PC-3 (cell line): ENCODE results near the gene UBAP1L. TPM values are rescaled to one million over a fixed set of nuclear protein-coding genes. Genes with fewer than 3 reads are reported as not detected.
"Not testable (repeated sequence)": the region's sequence is repeated elsewhere in the genome, so short reads cannot be mapped to it uniquely, and the experiment has no call there.

Experiments used
- ATAC-seq: fragments of 200-7000 bp; cut with Tn5 transposase; 2 replicates; pipeline ENCODE4 v1.9.1; 2020; ENCODE audit warnings: mild to moderate bottlenecking, moderate library complexity
- BruUV-seq: library from RNA; stranded (reverse); fragments of 400-500 nt; replicated peaks from 2 replicates; lab custom pipeline; 2021; lab: Mats Ljungman, UMichigan
- CTCF ChIA-PET: fragments of 300-600 bp; sonication (Branson Sonifier 250); formaldehyde crosslinking; loops from one replicate; lab custom pipeline; 2022; ENCODE audit warnings: antibody characterized with exemption; lab: Charles Lee
- POLR2A ChIA-PET: fragments of 300-600 bp; sonication (Branson Sonifier 250); formaldehyde crosslinking; loops from one replicate; lab custom pipeline; 2022; ENCODE audit warnings: antibody characterized with exemption; ENCODE audit not compliant: unreplicated experiment; lab: Charles Lee
- DNase-seq: peaks from one replicate; pipeline ENCODE4 v3.0.0-alpha.2; 2015
- H2AFZ ChIP-seq: fragments of 300-600 bp; sonication (generic); 2 replicates; pipeline ENCODE4 v1.6.0; 2016; ENCODE audit warnings: antibody characterized with exemption, low read length
- H3F3A ChIP-seq: fragments of 300-600 bp; sonication (generic); one replicate; pipeline ENCODE4 v1.6.0; 2017; ENCODE audit warnings: antibody characterized with exemption, low read length, control low read depth, mild to moderate bottlenecking; ENCODE audit not compliant: unreplicated experiment
- H3K27ac ChIP-seq: fragments of 300-600 bp; sonication (generic); 2 replicates; pipeline ENCODE4 v1.5.1; 2016; ENCODE audit warnings: mild to moderate bottlenecking, low read length
- H3K27me3 ChIP-seq: fragments of 300-600 bp; sonication (generic); 2 replicates; pipeline ENCODE4 v1.6.1; 2016; ENCODE audit warnings: low read length, mixed read lengths
- H3K36me3 ChIP-seq: fragments of 300-600 bp; sonication (generic); 2 replicates; pipeline ENCODE4 v1.6.1; 2016; ENCODE audit warnings: low read depth, mixed run types, low read length, mixed read lengths
- H3K4me1 ChIP-seq: fragments of 300-600 bp; sonication (generic); 2 replicates; pipeline ENCODE4 v1.5.1; 2016; ENCODE audit warnings: low read length; ENCODE audit not compliant: insufficient read depth
- H3K4me2 ChIP-seq: fragments of 300-600 bp; sonication (generic); 2 replicates; pipeline ENCODE4 v1.6.0; 2016; ENCODE audit warnings: low read length
- H3K4me3 ChIP-seq: fragments of 300-600 bp; sonication (generic); 2 replicates; pipeline ENCODE4 v1.5.1; 2016; ENCODE audit warnings: mild to moderate bottlenecking, low read length, mixed read lengths
- H3K79me2 ChIP-seq: fragments of 300-600 bp; sonication (generic); 2 replicates; pipeline ENCODE4 v1.6.1; 2017; ENCODE audit warnings: low read length, mixed read lengths
- H3K9ac ChIP-seq: fragments of 300-600 bp; sonication (generic); 2 replicates; pipeline ENCODE4 v1.6.0; 2016; ENCODE audit warnings: mild to moderate bottlenecking, low read length
- H3K9me2 ChIP-seq: fragments of 300-600 bp; sonication (generic); replicated peaks from 2 replicates; pipeline ENCODE4 v1.6.1; 2016; ENCODE audit warnings: mixed run types, low read length, mixed read lengths
- H3K9me3 ChIP-seq: fragments of 300-600 bp; sonication (generic); 2 replicates; pipeline ENCODE4 v1.6.1; 2016; ENCODE audit warnings: low read length, mixed read lengths
- H4K20me1 ChIP-seq: fragments of 300-600 bp; sonication (generic); 2 replicates; pipeline ENCODE4 v1.6.1; 2016; ENCODE audit warnings: low read length, mixed read lengths
- EZH2 ChIP-seq: fragments of 300-600 bp; sonication (generic); IDR thresholded peaks from one replicate; pipeline ENCODE4 v1.6.1; 2017; ENCODE audit warnings: antibody characterized with exemption, mild to moderate bottlenecking, low read length; ENCODE audit not compliant: unreplicated experiment
- EZH2phosphoT487 ChIP-seq: fragments of 300-600 bp; sonication (generic); IDR thresholded peaks from 2 replicates; pipeline ENCODE4 v1.6.1; 2018; ENCODE audit warnings: mild to moderate bottlenecking, antibody characterized with exemption, low read length, borderline replicate concordance
- intact Hi-C: fragments of 100-400 bp; cut with micrococcal nuclease; formaldehyde crosslinking; loops from 2 replicates; pipeline ENCODE4 v1.9.0; 2023
- total RNA-seq: library from RNA; depleted of rRNA; stranded (reverse); fragments of >200 nt; gene quantifications from 2 replicates; pipeline ENCODE4 v1.2.3, GENCODE V29; 2014
- TF ChIP-seq, protein P1 (sequence below): fragments of 300-600 bp; sonication (generic); conservative IDR thresholded peaks from 2 replicates; pipeline ENCODE4 v1.5.1; 2017; ENCODE audit warnings: antibody characterized with exemption, low read depth, mild to moderate bottlenecking, low read length

Gene UBAP1L
- total RNA-seq, 1 experiment from 2014 or later, result 3.4 TPM

DNA sequence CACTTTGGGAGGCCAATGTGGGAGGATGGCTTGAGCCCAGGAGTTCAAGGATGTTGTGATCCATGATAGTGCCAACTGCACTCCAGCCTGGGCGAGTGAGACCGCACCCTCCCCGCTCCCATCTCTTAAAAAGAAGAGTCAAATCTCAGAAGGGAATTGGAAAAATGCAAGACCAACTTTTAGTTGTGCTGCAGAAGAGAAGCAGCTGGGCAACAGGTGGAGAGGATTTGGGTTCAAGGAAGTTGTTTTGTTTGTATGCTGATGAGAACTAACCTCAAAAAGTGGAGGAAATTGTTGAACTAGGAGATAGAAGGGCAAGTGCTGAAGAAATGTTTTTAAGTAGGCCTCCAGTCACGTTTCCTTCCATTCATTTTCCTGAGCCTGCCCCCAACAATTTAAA is 31.4 kb upstream of the UBAP1L start:
- Histone ChIP-seq H2AFZ (no peak overlapping the region), H3K36me3 (no peaks in the 10 kb centered on the region), H3K9me3 (no peaks in the 10 kb centered on the region), H3K4me3 (no peak overlapping the region), H3K9ac (no peak overlapping the region), H3K27me3 (no peaks in the 10 kb centered on the region), H4K20me1 (no peaks in the 10 kb centered on the region), H3K27ac (no peak overlapping the region), H3K79me2 (no peaks in the 10 kb centered on the region), H3K4me2 (no peak overlapping the region), H3K4me1 (no peaks in the 10 kb centered on the region), H3F3A (no peaks in the 10 kb centered on the region), H3K9me2 (no peaks in the 10 kb centered on the region)
- intact Hi-C loops, result no loop called here
- POLR2A ChIA-PET, result no interaction called here
- CTCF ChIA-PET, result no interaction called here
- no peak for ATAC-seq
- no peak for DNase-seq
- no peak for TF ChIP-seq EZH2
- TF ChIP-seq, protein P1, sequence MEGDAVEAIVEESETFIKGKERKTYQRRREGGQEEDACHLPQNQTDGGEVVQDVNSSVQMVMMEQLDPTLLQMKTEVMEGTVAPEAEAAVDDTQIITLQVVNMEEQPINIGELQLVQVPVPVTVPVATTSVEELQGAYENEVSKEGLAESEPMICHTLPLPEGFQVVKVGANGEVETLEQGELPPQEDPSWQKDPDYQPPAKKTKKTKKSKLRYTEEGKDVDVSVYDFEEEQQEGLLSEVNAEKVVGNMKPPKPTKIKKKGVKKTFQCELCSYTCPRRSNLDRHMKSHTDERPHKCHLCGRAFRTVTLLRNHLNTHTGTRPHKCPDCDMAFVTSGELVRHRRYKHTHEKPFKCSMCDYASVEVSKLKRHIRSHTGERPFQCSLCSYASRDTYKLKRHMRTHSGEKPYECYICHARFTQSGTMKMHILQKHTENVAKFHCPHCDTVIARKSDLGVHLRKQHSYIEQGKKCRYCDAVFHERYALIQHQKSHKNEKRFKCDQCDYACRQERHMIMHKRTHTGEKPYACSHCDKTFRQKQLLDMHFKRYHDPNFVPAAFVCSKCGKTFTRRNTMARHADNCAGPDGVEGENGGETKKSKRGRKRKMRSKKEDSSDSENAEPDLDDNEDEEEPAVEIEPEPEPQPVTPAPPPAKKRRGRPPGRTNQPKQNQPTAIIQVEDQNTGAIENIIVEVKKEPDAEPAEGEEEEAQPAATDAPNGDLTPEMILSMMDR, result no peak
- TF ChIP-seq EZH2phosphoT487, result no peak
- no TSS peak for BruUV-seq

DNA sequence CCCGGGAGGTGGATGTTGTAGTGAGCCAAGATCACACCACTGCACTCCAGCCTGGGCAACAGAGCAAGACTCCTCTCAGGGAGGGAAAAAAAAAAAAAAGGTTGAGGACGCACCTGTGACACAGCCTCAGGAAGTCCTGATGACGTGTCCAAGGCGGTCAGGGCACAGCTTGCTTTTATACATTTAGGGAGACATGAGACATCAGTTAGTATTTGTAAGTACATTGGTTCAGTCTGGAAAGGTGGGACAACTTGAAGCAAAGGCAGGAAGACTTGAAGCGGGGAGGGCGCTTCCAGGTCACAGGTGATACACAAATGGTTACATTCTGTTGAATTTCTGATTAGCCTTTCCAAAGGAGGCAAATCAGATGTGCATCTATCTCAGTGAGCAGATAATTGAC is 23.6 kb upstream of the UBAP1L start:
- H3K27ac ChIP-seq, H3K27me3 ChIP-seq, H3K4me3 ChIP-seq, H3K4me2 ChIP-seq, H2AFZ ChIP-seq, H4K20me1 ChIP-seq, intact Hi-C loops, H3F3A ChIP-seq, BruUV-seq, DNase-seq, CTCF ChIA-PET, POLR2A ChIA-PET, H3K79me2 ChIP-seq, H3K36me3 ChIP-seq, H3K9me2 ChIP-seq, H3K9ac ChIP-seq, H3K9me3 ChIP-seq, H3K4me1 ChIP-seq, ATAC-seq: not testable (repeated sequence)

DNA sequence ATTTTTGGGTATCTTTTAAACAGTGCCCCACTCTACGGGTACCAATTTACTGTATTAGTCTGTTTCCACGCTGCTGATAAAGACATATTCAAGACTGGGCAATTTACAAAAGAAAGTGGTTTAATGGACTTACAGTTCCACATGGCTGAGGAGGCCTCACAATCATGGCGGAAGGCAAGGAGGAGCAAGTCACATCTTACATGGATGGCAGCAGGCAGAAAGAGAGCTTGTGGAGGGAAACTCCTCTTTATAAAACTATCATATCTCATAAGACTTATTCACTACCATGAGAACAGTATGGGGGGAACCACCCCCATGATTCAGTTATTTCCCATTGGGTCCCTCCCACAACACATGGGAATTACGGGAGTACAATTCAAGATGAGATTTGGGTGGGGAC is 22.9 kb upstream of the UBAP1L start:
- DNase-seq, H4K20me1 ChIP-seq, H3F3A ChIP-seq, POLR2A ChIA-PET, H3K27me3 ChIP-seq, CTCF ChIA-PET, H3K9me3 ChIP-seq, H3K9me2 ChIP-seq, H3K79me2 ChIP-seq, ATAC-seq, H3K4me2 ChIP-seq, H3K4me3 ChIP-seq, BruUV-seq, intact Hi-C loops, H2AFZ ChIP-seq, H3K36me3 ChIP-seq, H3K27ac ChIP-seq, H3K4me1 ChIP-seq, H3K9ac ChIP-seq: not testable (repeated sequence)

DNA sequence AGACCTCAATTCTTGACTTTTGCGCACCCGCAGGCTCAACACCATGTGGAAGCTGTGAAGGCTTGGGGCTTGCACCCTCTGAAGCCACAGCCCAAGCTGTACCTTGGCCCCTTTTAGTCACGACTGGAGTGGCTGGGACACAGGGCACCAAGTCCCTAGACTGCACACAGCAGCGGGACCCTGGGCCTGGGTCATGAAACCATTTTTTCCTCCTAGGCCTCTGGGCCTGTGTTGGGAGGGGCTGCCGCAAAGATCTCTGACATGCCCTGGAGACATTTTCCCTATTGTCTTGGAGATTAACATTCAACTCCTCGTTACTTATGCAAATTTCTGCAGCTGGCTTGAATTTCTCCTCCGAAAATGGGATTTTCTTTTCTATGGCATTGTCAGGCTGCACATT is 22.1 kb upstream of the UBAP1L start:
- BruUV-seq, DNase-seq, H3K9ac ChIP-seq, H3K79me2 ChIP-seq, H2AFZ ChIP-seq, CTCF ChIA-PET, H3K36me3 ChIP-seq, H3K9me2 ChIP-seq, H3K27ac ChIP-seq, intact Hi-C loops, H3K9me3 ChIP-seq, H3K4me3 ChIP-seq, H3K4me1 ChIP-seq, ATAC-seq, H3K27me3 ChIP-seq, H3K4me2 ChIP-seq, H3F3A ChIP-seq, H4K20me1 ChIP-seq, POLR2A ChIA-PET: not testable (repeated sequence)
